Neural progenitor cell (in vitro differentiated cells): ENCODE measurements around the gene MICAL2.

Experiments
- CTCF ChIP-seq: fragments of 200-600 bp; sonication (generic); IDR thresholded peaks from 2 replicates; pipeline ENCODE4 v1.5.1; 2017; ENCODE audit warnings: antibody characterized with exemption, mild to moderate bottlenecking
- EZH2 ChIP-seq: fragments of 200-600 bp; sonication (generic); IDR thresholded peaks from 2 replicates; pipeline ENCODE4 v1.6.1; 2017; ENCODE audit warnings: antibody characterized with exemption, mild to moderate bottlenecking, moderate library complexity
- EZH2phosphoT487 ChIP-seq: fragments of 200-600 bp; sonication (generic); IDR thresholded peaks from 2 replicates; pipeline ENCODE4 v1.6.1; 2017; ENCODE audit warnings: antibody characterized with exemption

DNA sequence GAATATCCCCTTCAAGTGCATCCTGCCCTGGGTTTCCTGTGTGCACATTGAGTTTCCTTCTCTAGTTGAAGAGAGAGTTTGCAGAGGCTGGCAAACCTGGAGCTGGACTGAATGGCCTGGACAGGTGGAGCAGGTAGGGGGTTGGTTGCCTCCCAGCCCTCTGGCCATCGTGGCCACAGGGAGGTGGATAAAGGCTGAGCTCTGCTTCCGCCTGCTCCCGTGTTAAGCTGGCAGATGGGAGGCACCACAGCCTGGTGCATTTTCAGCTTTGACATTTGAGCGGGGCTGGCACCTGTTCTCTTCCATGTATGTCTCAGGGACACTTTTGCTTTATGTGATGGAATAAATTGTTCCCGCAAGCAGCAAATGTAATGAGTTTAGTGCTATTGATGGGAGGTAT is 11.1 kb downstream of the MICAL2 start:
- TF ChIP-seq CTCF = no peak
- no peak for TF ChIP-seq EZH2
- no peak for TF ChIP-seq EZH2phosphoT487
